ENCODE results near the gene NTM.
"Not testable (repeated sequence)": the region's sequence is repeated elsewhere in the genome, so short reads cannot be mapped to it uniquely, and the experiment has no call there.

NTM gene

GRCh38 chr11:131463649-131464425 lies 93.4 kb downstream of the NTM start:
- DNase-seq (ENCODE audit: low spot score), result no peak

DNA sequence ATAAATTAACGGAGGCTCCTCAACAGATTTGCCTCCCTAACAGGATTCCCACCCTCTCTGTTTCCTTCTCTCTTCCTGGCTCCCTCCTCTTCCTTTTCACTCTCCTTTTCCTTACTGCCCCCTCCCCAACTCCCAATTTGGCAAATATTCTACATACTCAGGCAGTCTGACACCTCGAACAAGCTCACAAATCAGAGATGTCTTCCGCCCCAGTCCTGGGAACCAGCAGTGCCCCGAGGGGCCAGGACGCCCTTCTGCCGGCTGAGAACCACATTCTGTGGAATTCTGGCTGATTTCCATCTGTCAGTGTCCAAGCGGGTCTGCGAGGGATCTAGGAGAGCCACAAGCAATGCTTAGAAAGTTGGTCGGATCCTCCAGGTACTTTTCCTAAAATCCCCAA lies 94.0 kb downstream of the NTM start:
- no peak for DNase-seq (ENCODE audit: low spot score)

- DNase-seq (ENCODE audit: low spot score), result no peak
These were observed 94.6 kb downstream of the NTM start for GRCh38 chr11:131465039-131465438.

GRCh38 chr11:131465746-131466145 lies 95.3 kb downstream of the NTM start:
- no peak for DNase-seq (ENCODE audit: low spot score)

DNA sequence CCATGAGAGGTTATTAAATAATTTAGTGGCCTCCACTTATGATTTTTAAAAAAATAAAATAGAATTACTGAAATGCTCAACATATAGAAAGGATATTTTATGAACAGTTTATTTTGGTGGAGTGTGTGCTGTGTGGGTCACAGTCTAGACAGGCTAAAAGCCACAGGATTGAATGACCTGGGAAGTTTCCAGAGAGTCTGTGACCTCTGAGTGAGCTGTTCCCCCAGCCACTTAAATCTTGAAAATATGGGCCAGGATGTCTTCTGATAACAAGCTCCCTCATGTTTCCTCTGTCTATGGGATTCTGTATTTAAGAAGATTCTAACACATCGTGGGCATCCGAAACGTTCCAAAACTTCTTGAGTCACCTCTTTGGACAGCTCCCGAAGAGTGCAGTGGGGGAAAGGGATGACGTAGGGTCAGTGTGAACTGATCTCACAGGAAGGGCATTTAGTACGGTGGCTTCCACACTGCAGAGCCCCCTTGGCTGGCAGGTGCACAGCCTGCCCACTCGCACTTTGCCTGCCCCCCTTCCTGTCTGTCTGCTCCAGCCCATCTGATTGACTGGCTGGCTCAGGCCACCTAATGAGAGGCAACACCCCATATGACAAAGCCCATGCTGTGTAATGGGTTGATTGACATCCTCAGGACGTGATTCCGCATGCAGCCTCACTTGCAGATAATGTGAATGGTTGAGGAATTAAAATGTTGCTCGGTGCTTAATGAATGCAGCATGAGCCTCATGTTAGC lies 97.4 kb downstream of the NTM start:
- no peak for DNase-seq (ENCODE audit: low spot score)

DNA sequence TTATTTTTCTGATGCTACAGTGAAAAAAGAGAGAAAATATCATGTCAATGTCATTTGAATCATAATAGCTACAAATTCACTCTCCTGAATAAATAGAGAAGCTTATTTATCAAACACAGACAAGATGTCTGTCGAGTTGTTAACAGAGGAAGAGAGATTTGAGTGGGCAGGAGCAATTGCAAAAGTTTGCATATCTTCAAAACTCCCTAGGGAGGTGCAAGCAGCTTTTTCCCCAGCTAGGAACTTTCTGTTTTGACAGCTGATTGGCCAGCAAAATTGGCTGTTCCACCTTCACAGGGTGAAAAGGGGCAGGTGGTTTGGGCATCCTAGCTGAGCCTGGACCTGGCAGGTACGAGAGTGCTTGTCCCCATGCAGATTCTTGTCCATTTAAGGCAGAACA lies 98.2 kb downstream of the NTM start:
- DNase-seq (ENCODE audit: low spot score), result no peak

DNA sequence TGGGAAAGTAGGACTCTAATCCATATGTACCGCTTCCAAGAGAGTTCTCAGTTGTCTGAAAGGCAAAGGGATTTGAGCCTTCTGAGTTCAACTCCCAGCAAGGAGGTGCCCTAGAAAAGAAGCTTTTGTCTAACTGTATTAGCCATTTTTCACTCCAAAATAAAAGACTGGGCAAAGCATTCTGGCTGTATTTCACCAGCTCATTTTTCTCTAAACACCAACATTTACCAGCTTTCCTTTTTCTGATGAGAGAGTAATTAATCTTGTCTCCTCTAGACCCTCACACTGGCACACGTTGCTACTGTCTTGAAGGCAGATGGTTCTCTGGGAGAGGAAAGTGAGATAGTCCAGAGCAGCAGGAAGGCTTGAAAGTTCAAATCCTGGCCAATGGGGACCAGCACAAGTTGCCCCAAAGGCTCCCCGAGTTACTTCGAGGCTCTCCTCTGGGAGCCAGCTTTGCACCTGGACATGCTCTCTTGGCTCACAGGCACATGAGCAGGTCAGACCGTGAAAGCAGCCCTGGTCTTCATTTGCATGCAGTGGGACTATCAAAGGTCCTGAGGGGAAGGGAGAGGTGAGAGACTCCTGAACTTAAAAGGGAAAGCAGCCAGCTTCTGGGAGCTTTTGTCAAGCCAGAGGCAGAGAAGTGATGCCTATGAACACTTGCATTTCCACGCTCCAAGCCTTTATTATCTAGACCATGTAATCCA lies 100.0 kb downstream of the NTM start:
- no peak for DNase-seq (ENCODE audit: low spot score)

DNA sequence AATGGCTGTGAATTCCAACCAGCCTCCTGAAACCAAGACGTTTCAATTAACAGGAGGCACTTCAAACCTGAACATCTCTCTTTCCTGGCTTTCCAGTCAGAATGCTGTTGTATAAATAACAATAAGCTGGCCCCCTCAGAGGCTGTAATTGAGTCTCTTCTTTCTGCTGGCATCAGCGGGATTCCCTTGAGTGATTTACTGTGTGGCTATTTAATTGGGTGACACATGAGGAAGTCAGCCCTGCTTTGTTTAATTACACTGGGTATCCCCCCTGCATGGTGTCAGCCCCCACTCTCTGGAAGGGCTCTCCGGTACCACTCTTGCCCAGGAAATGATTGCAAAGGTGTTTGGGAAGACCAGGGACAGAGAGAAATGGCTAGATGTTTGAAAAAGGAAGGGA lies 101.6 kb downstream of the NTM start:
- no peak for DNase-seq (ENCODE audit: low spot score)

DNA sequence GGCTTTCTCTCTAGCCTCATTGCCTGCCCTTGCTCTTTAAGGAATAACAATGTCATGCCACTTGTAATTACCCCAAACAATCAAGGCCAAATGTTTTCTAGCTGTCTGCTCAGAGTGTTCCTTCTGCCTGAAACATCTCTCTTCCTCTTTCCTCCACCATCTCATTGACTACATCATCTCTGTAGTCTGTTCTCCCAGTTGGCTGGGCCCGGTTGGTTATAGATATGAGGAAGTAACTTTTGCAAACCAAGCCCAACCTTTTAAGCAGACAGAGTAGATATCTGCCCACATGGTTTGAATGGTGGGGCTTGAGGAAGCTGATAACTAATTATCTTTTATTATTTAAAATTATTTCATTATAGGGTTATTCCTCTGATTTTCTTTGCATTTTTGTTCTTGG lies 104.5 kb downstream of the NTM start:
- no peak for DNase-seq (ENCODE audit: low spot score)

DNA sequence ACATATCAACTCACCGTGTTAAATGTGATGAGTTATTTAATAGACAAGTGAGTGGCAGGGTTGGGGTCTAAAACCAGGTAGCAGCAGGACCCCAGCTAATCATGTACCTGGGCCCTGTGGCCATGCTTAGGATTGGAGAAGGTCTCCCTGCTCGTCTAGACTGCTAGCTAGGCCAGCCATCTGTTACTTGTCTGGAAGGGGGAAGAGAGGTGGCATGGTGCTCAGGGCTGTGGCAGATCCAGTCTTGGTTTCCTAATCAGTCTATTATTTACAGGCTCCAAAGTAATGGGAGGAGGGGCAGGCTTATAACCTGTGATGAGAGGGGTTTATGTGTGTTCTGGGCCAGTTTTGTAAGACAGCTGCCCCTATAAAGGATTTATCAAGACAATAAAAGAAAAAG lies 105.9 kb downstream of the NTM start:
- DNase-seq (ENCODE audit: low spot score), result no peak

DNA sequence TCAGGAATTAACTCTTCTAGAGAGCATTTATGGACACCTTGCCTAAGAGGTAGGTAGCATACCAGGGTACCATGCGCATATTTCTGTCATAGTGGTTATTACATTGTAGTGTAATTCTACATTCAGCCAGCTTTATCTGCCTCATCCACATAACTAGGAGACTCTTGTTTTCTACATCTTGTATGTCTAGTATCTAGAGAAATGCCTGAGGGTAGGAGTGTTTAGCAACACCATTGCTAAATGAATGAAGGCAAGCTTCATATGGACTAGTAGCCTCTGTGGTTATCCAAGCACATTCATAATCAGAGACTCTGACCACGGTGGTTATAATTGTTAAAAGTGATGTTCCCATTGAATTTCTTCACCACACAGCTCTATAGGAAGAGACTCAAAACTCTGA lies 107.9 kb downstream of the NTM start:
- no peak for DNase-seq (ENCODE audit: low spot score)

DNA sequence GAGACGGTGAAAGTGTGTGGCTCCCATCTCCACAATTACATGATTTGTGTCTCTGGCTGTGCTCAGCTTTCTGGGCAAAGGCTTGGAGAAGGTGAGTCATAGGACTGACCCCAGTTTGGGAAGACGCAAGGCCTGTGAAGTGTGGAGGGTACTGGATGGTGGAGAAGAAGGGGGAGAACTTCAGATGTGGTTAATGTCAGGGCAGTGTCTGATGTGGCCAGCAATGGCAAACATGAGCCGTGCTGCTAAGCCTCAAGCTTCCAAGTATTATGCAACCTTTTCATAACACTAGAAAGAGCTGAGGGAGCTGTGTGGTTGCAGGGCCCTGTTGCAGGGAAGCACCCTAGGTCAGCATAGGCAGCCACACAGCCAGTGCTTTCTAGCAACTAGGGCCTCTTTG lies 110.9 kb downstream of the NTM start:
- no peak for DNase-seq (ENCODE audit: low spot score)

- DNase-seq (ENCODE audit: low spot score), result no peak
These were observed 111.6 kb downstream of the NTM start for GRCh38 chr11:131481971-131482370.

DNA sequence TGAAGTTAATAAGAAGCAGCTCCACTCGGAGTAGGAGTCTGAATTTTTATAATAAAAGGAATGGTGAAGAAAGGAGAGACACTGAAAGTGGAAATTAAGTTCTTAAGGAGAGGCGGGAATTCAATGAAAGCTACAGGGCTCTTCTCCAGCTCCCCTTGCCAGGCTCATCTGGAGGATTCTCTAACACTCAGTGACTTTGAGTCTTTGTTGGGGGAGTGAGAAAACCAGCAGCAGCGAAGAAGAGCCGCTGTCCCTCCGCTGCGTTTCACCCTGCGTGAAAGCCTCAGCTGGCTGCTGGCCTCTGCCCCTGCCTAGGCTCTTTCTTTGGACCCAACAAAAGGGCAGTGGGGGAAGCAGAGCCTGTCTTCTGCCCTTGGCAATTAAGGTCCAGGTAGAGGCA lies 113.0 kb downstream of the NTM start:
- no peak for DNase-seq (ENCODE audit: low spot score)

DNA sequence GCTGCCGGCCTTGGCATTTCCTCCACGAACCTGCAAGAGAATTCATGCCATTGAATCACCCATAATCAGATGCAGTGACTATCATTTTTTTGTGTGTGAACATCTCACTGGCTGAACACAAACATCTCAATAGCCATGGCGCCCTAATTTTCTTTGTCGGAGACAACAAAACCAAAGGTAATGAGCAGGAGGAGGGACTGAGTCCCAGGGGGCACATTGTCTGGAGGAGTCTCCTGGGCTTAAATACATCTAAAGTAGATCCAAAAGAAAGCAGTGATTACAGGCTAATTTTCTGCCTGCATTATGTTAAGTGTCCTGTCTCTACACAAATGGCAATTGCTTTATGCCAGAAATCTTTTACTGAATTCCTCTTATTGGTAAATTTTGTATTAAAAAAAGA lies 113.5 kb downstream of the NTM start:
- no peak for DNase-seq (ENCODE audit: low spot score)

GRCh38 chr11:131486100-131486499 lies 115.7 kb downstream of the NTM start:
- no peak for DNase-seq (ENCODE audit: low spot score)

DNA sequence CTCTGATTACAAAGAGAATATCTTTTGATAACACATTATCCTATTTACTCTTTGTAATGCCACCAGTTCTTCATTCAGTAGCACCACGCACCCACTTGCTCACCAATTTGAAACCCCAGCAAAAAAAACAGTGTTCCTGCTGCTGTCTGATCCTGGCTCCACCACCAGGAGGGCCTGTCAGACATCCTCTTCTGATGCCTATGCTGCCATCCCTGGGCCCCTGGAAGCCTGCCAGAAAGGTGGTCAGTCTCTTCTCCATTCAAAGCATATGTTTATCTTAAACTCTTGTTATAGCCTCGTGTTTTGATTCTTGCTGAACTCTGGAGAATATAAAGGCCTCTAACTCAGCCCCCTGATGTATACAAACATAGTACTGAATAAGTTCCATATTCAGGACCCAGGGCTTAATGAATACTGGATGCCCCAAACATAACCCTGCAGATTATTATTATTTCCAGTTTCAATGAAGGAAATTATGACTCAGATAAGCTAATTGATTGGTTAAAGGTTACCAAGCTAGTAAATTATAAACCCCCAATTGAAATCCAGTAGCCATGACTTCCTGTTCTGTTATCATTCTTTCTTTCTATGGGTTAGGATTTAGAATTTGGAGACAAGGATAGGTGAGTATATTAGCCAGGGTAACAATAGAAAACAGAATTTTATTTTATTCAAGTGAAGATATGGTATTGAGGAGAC lies 116.7 kb downstream of the NTM start:
- DNase-seq (ENCODE audit: low spot score), result no peak

DNA sequence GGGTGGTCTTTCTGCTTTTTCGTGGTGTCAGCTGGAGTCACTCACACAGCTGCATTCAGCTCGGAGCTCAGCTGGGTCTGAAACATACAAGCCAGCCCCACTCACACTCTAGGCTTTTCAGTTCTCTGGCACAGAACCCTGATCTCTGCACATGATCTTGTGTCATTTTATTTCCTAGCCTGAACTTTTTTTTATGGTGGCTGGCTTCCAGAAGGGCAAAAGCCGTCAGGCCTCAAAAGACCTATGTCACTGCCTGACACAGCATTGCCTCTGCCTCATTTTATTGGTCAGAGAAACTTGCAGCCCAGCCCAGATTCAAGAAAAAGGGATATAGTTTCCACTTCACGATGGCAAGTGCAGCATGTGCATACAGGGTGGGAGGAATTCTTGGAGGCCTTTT lies 117.8 kb downstream of the NTM start:
- no peak for DNase-seq (ENCODE audit: low spot score)

GRCh38 chr11:131491503-131491902 lies 121.1 kb downstream of the NTM start:
- DNase-seq (ENCODE audit: low spot score), result no peak

DNA sequence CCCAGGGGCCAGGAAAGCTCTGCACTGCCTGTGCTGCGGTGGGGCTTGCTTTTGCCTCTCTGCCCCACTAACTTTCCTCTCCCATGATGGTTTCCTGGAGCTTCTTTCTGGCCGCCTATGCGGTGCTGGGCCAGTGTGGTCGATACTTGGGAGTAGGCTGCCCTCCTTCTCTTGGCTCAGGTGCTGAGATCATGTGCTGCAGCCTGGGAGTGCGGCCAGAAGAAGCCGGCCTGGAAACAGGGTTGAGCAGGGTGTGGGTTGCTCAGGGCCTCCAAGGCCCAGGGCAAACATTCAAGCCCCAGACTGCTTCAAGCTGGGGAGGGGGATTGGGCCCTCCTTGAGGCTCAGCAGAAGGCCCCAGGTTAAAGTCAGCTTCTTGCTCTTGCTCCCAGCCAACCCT lies 125.0 kb downstream of the NTM start:
- DNase-seq (ENCODE audit: low spot score), result no peak

- DNase-seq (ENCODE audit: low spot score), result not testable (repeated sequence)
These were observed 127.3 kb downstream of the NTM start for GRCh38 chr11:131497686-131498085.

GRCh38 chr11:131498631-131499160 lies 128.3 kb downstream of the NTM start:
- DNase-seq (ENCODE audit: low spot score), result no peak

Measured in CD4-positive, alpha-beta T cell treated with Interleukin-6 at 100 ng/mL for 8 hours (primary cell).